Activated CD8-positive, alpha-beta memory T cell treated with anti-CD3 and anti-CD28 coated beads, Interleukin-2, amount 50 U/mL, for 4 hours (primary cell): ENCODE data around the gene ASB14.
"Not testable (repeated sequence)": the region's sequence is repeated elsewhere in the genome, so short reads cannot be mapped to it uniquely, and the experiment has no call there.

ENCODE experiments used
- DNase-seq: peaks from one replicate; pipeline ENCODE4 v3.0.0-alpha.2; 2020

Gene ASB14

DNA sequence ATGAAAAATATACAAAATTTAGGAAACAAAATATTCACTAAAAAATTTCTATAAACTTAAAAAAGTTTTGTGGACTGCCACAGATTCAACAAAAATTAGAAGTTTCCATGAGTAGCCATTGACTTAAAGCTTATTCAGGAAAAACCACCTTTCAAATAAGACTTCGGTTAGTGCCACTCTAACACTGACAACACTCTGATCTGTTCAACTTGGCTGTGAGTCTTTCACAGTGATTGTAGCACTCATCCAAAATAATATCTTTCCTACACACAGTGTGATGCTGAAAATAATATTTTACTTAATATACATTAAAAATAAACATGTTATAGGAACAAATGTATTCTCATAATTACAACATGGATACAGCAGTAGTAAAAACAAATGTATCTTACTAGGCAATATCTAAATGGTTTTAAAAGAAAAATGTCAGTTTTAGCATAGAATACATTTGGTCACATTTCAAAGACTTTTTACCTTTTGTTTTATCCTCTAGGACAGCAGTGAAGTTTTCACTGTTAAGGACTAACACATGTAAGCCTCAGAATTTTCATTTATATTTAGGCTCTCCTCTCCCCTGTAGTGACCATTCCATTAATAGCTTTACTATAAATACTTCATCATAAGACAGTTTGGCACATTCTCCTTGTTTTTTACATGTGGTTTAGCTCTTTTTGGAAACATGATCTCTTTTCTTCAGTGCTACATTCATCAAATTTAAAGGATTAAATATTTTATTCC, at the start of gene ASB14:
Gene ASB14 (minus strand): TSS at position 527 of the 738 bp plus-strand sequence. CDS start 652 bp downstream, outside the sequence.
- DNase-seq: no peak

DNA sequence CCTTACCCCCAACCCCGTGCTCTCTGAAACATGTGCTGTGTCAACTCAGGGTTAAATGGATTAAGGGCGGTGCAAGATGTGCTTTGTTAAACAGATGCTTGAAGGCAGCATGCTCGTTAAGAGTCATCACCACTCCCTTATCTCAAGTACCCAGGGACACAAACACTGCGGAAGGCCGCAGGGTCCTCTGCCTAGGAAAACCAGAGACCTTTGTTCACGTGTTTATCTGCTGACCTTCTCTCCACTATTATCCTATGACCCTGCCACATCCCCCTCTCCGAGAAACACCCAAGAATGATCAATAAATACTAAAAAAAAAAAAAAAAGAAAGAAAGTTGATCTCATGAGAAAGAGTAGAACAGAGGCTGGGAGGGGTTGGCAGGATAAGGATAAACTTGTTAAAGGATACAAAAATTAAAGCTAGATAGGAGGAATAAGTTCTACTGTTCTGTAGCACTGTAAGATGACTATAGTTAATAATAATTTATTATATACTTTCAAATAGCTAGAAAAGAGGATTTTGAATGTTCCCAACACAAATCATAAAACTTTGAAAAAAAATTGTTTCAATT, 46.7 kb upstream of the ASB14 start:
- DNase-seq: not testable (repeated sequence)

DNA sequence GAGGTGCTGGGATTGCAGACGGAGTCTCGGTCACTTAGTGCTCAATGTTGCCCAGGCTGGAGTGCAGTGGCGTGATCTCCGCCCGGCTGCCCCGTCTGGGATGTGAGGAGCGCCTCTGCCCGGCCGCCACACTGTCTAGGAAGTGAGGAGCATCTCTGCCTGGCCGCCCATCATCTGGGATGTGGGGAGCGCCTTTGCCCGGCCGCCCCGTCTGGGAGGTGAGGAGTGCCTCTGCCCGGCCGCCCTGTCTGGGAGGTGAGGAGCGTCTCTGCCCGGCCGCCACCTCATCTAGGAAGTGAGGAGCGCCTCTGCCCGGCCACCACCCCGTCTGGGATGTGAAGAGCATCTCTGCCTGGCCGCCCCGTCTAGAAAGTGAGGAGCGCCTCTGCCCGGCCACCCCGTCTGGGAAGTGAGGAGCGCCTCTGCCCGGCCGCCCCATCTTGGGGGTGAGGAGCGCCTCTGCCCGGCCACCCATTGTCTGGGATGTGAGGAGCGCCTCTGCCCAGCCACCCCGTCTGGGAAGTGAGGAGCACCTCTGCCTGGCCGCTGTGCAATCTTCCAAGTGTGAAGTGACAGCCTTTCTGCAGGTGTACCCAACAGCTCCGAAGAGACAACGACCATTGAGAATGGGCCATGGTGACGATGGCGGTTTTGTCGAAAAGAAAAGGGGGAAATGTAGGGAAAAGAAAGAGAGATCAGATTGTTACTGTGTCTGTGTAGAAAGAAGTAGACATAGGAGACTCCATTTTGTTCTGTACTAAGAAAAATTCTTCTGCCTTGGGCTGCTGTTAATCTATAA, 46.0 kb upstream of the ASB14 start:
- DNase-seq: not testable (repeated sequence)

DNA sequence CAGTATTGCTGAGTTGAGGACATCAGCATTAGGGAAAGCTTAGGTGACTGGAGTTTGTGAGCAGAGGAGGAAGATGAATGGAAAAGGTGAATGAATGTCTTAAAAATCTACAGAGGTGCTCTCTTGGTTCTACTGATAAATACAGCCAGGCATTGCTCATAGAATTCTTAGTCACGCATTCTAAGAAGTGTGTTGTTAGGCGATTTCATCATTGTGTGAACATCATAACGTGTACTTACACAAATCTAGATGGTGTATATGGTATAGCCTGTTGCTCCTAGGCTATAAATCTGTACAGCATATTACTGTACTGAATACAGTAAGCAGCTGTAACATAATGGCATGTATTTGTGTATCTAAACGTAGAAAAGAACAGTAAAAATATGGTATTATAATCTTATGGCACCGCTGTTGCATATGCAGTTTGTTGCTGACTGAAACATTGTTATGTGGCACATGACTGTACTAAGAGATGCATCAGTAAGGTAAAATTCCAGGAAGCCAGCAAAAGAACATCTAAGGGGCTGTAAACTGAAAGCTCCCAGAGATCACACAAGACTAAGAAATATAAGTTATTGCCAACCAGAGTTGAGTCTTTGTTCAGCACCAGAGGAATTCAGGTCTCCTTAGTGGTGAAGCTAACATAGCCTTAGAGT, 42.9 kb upstream of the ASB14 start:
- DNase-seq: no peak

DNA sequence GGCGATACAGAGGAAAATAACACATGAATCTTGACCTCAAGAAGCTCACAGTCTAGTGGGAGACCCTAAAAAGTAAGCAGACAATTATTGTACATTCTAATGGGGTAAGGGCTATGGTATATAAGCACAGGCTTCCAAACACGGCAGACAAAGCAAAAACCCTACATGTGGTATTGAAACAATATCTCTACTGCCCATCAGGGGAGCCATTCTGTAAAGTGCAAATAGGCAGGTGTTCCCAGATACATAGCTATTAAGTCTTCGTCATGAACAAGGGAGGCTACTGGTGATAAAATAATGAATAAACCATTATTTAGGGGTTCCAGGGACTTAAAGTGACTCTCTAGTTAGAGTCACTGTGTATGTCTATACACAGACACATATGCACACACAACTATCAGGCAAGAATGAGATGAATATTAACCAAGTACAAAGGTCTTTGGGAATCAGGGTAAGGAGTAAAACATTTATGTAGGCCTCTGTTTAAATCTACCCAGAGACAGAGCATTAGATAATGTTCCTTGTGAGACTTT, 38.7 kb upstream of the ASB14 start:
- no peak for DNase-seq

DNA sequence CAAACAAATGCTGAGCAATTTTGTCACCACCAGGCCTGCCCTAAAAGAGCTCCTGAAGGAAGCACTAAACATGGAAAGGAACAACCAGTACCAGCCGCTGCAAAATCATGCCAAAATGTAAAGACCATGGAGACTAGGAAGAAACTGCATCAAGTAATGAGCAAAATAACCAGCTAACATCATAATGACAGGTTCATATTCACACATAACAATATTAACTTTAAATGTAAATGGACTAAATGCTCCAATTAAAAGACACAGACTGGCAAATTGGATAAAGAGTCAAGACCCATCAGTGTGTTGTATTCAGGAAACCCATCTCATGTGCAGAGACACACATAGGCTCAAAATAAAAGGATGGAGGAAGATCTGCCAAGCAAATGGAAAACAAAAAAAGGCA, 34.0 kb upstream of the ASB14 start:
- DNase-seq: not testable (repeated sequence)

DNA sequence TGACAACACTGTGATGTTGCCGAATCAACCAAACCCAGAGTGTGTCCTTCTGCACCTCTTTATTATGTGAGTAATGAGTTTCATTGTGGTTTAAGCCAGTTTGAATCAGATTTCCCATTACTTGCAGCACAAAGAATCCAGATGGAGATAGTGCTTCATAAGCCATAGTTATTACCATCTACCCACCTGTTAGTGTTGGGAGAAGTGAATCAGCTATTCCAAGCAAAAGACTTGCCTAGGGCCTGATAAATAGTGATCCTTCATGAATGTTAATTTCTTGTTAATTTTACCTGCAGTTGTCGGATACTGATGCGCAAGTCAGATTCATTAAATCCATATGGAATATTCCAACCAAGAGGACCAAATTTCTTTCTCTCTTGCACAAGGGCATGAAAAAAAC, 21.7 kb upstream of the ASB14 start:
- DNase-seq: no peak

DNA sequence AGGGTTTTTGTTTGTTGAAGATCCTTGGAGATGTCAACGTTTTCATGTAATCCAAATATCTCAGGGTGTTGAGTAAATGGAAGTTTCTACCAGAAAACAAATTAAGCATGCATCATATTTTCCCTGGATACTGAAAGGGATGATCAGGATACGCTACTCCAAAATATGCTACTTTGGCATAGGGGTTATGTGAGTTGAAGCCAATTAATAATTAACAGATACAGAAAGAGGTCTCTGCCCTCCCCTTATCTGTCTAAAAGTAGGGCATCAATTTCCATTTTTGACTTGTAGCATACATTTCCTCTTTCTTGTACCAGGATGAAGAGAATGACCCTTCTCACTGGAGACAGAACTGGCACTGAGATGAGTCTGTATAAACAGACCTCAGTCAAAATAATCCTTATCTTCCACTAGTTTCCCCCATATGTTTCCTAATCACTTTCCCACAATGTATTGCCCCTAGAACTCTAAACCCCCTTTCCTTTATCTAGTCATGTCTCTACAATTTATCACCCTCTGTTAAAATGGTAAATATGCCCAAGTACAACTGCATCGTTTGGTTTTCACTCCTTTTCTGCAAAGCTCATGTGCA, 17.4 kb upstream of the ASB14 start:
- DNase-seq: no peak

DNA sequence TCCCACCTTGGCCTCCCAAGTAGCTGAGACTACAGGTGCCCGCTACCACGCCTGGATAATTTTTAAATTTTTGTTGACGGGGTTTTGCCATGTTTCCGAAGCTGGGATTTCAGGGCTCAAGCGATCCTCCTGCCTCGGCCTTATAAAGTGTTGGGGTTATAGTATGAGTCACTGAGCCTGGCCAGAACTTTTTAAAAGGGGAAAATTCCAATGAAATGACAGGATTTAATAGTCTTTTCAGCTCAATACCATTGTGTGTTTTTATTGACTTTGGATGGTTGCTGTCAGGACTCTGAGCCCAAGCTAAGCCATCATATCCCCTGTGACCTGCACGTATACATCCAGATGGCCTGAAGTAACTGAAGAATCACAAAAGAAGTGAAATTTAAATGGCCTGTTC, 11.0 kb upstream of the ASB14 start:
- not testable (repeated sequence) for DNase-seq

DNA sequence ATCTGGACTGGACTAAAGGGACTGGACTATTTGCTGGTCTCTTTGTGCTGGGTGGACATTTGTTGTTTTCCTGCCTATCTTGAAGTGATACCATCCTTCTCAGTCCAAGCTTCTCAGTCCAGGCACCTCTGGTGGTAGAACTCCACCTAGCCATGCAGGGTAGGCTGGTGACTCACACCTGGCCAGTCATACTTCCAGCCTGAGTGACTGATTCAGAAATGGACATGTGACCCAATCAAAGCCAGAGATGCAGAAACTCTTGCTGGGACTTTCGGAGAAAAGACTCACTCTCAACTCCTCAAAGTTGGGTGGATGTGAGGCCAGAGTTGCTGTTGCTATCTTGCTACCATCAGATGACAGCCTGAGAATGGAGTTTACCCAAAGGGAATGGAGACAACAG, 5.6 kb upstream of the ASB14 start:
- no peak for DNase-seq

DNA sequence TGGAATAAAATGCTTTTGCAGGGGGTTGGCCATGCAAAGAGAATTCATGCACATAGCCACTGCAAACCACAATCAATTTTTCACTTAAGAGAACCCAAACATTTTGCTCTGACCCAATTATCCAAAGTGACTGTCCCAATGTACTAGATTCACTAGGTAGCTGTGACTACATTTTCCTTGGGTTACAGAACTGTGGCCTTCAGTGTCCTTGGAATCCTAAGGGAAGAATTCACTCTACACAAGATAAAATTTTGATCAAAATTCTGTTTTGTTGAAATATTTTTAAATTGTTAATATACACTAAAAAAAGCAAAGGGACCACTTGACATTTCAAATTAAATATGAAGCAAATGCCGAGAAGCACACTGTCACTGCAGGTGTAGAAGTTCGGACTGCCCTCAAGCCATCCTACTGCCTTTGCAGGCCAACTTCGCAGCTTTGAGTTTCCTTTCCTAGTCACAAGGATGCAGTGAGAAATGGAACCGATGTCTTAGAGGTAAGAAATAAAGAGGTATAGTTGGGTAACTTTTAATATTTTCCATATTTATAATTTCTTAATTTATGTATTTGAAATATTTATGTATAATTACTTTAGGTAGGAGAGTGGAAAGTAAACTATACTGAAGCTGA, 527 bp upstream of the ASB14 start:
- no peak for DNase-seq

DNA sequence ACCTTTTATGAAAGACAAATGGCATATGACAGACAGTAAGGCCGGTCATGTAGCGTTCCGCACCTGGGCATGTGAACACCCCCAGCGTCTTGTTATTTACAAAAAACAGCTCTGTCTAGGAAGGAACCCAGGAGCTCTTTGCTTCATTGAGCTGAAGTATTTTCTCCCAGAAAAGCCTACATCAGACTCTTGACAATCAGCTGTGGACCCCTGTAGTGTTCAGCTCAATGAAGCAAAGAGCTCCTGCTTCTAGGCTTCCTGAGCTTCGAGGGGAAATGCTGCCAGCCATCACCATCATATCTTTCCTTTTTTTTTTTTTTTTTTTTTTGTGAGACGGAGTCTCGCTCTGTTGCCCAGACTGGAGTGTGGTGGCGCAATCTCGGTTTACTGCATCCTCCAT, 4.1 kb downstream of the ASB14 start:
- no peak for DNase-seq

DNA sequence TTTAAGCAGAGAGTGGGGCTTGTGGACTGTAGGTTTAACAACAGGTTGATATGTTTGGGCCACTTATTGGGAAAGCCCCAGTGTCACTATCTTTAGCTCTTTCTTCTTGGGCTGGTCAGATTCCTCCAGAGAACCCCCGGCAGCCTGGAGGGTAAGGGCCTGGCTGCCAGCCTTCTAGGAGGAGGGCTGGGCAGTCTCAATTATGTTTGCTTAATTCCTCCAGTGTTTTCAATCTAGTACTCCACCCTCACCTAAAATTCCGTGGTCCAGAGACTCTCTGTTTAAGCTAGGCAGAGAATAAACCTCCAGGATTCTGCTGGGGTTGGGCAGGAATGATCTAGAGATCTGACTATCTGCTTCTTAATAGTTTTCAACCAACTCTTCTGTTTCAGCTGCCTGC, 5.3 kb downstream of the ASB14 start:
- DNase-seq: no peak

DNA sequence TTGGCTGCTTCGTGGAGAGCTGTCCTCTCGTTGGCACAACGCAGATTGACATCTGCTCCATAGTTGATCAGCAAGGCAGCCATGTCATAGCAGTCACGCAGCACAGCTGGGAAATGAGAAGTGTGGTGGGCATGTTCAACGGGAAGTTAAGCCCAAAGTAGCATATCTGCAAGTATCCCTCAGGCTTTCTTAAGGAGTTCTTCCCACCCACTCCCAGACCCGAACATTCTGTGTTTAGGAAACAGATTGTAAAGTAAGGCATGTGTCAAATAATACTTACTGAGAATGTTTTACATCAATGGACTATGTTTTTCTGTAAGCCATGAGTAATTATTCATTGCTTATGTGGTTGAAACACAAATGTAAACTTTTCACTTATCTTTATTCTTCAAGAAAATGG, 9.2 kb downstream of the ASB14 start:
- no peak for DNase-seq

DNA sequence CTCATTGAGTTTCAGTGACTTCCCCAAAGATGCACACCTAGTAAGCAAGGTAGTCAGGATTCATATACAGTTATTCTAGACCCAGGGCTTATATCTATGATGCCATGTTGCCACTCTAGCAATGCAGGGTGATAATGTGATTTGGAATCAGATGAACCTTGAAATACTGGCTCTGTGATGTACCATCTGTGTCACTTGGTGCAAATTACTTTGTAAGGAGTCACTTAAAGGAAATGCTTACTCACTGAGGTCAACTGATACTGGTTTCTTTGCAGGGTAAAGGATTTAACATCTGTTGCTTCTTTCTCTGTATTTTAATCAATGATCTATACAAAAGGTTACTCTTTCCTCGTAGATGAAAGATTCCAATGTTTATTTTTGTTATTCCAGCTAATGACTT, 10.8 kb downstream of the ASB14 start:
- no peak for DNase-seq

DNA sequence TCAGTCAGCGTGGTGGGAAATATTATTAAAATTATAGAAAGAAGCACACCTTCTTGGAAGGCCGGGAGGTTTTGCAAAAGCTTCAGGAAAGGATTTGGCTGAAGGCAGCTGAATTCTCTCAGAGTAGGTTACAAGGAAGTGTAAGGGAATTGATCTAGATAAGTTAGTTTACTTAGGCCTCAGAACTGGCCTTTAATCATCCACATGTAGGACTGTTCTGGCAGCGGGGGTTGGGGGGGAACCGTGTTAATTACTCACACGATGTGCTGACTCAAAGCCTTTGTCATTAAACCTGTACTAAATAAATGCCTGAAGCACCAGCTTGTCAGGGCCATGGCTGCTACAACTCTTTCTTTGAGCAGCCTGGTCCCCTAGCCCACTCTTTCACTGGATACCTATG, 12.8 kb downstream of the ASB14 start:
- DNase-seq: no peak

DNA sequence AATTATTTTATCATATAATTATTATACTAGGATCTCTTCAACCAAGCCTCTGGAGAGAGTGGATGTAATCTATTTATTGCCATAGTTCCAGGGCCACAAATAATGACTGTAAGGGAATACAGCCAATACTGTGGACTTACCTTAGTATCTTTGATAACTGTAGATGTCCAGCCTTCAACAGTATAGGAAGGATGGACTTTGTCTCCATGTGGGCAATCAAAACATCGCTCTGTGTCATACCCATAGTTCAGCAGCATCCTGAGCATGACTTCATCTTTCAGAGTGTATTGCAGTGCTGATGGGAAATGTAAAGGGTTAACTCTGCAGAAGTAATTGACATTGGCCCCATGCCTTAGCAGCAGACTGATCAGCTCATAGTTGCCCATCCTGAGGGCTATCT, 14.2 kb downstream of the ASB14 start:
- DNase-seq: no peak

DNA sequence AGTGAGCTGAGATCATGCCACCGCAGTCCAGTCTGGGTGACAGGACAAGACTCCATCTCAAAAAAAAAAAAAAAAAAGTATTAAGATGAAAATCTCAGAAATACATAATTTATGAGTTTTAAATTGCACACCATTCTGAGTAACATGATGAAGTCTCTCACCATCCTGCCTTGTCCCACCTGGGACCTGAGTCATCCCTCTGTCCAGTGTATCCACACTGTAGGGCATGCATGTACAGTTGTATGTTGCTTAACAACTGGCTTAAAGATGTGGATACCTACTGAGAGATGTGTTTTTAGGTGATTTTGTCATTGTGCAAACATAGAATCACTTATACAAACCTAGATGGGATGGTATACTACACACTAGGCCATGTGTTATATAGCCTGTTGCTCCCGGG, 17.1 kb downstream of the ASB14 start:
- DNase-seq: no peak

DNA sequence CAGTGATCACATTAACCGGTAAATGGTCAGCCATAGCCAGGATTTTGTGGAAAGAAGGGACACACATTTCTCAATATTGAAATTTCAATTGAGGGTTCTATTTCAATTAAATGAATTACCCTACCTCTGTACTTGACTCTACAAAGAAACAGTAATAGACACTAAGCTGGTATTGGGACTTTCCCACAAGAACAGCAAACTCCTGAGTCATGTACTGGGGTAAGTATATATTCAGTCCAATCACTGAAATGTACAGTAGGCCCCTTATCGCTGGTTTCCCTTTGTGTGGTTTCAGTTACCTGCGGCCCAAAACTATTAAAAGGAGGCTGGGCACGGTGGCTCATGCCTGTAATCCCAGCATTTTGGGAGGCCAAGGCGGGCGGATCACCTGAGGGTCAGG, 17.6 kb downstream of the ASB14 start:
- DNase-seq: no peak

DNA sequence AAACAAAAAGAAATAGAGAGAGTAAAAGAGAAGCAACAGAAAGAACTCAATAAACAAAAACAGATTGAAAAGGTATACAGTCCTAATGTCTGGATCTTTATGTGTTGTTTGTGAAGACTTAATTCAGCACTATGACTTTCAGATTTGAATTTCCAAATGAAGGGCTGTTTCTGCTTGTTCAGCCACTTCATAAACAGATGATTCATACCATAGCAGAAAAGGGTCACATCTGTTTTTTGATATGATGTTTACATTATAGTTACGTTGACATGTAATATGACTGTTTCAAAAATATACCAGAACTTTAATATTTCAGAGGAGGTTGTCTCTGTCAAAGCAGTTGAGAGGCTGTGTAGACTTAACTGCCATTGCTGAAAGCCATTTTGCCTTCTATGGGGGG, 24.1 kb downstream of the ASB14 start:
- DNase-seq: no peak

DNA sequence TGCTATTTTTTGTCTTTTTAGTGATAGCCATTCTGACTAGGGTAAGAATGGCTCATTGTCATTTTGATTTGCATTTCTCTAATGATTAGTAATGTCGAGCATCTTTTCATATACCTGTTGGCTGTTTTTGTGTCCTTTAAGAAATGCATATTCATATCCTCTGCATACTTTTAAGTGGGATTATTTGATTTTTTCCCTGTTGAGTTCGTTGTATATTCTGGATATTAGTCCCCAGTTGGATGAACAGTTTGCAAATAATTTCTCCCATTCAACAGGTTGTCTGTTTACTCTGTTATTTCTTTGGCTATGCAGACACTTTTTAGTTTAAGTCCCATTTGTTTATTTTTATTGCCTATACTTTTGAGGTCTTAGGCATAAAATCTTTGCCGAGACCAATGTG, 30.6 kb downstream of the ASB14 start:
- DNase-seq: no peak

DNA sequence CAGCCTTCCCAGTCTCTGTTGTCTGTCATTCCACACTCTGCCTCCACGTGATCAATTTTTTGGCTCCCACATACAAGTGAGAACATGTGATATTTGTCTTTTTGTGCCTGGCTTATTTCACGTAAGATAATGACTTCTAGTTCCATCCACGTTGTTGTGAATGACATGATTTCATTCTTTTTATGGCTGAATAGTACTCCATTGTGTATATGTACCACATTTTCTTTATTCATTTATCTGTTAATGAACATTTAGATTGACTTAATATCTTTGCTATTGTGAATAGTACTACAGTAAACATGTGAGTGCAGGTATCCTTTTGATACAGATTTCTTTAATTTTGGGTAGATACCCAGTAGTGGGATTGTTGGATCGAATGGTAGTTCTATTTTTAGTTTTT, 31.4 kb downstream of the ASB14 start:
- no peak for DNase-seq
